HepG2 (cell line): Measurements from ENCODE around the gene MCM3. TPM values are rescaled to one million over a fixed set of nuclear protein-coding genes. Genes with fewer than 3 reads are reported as not detected.

Source experiments
- BHLHE40 ChIP-seq: IDR thresholded peaks from 2 replicates; pipeline ENCODE4 v1.6.1; 2011; ENCODE audit warnings: low read length, improper control_type of control experiment
- BRCA1 ChIP-seq: sonication (generic); formaldehyde crosslinking; IDR thresholded peaks from 2 replicates; pipeline ENCODE4 v1.4.0; 2020; ENCODE audit warnings: missing genetic modification reagents
- HCFC1 ChIP-seq: fragments of 150-350 bp; IDR thresholded peaks from 2 replicates; pipeline ENCODE4 v1.6.1; 2014; ENCODE audit warnings: low read depth, low read length
- HHEX ChIP-seq: IDR thresholded peaks from 2 replicates; pipeline ENCODE4 v1.6.1; 2016; ENCODE audit warnings: control low read depth
- HNRNPLL ChIP-seq: fragments of 200-400 bp; formaldehyde crosslinking; IDR thresholded peaks from 2 replicates; pipeline ENCODE4 v1.6.1; 2017; ENCODE audit warnings: mild to moderate bottlenecking, low read depth, low read length; ENCODE audit not compliant: poor library complexity, severe bottlenecking
- MIXL1 ChIP-seq: IDR thresholded peaks from 2 replicates; pipeline ENCODE4 v1.6.1; 2016
- POGK ChIP-seq: sonication (generic); formaldehyde crosslinking; conservative IDR thresholded peaks from 2 replicates; pipeline ENCODE4 v1.8.0; 2022; ENCODE audit warnings: mild to moderate bottlenecking, moderate library complexity, missing genetic modification reagents
- RERE ChIP-seq: IDR thresholded peaks from 2 replicates; pipeline ENCODE4 v1.6.1; 2016; ENCODE audit warnings: low read depth, missing genetic modification reagents, missing compliant biosample characterization
- SOX6 ChIP-seq, 2 experiments: fragments of 450-650 bp in 1 of 2; sonication (generic) in 1 of 2; formaldehyde crosslinking in 1 of 2; IDR thresholded peaks; 2 replicates each; pipeline versions ENCODE4 v1.4.0 to v1.6.1; 2017 to 2020; ENCODE audit warnings: antibody characterized with exemption in 1 of 2, mild to moderate bottlenecking in 1 of 2, missing genetic modification reagents in 1 of 2
- SYNCRIP ChIP-seq: fragments of 200-400 bp; formaldehyde crosslinking; IDR thresholded peaks from 2 replicates; pipeline ENCODE4 v1.6.1; 2018; ENCODE audit warnings: mild to moderate bottlenecking, low read depth, low read length; ENCODE audit not compliant: insufficient read depth
- YEATS4 ChIP-seq: sonication (generic); formaldehyde crosslinking; IDR thresholded peaks from 2 replicates; pipeline ENCODE4 v1.4.0; 2020; ENCODE audit warnings: missing genetic modification reagents, borderline replicate concordance
- ZFY ChIP-seq: sonication (generic); formaldehyde crosslinking; IDR thresholded peaks from 2 replicates; pipeline ENCODE4 v1.4.0; 2020; ENCODE audit warnings: missing genetic modification reagents
- ZNF335 ChIP-seq: sonication (generic); formaldehyde crosslinking; IDR thresholded peaks from 2 replicates; pipeline ENCODE4 v1.4.0; 2020; ENCODE audit warnings: missing genetic modification reagents
- ZNF512B ChIP-seq: sonication (generic); formaldehyde crosslinking; IDR thresholded peaks from 2 replicates; pipeline ENCODE4 v1.5.1; 2020; ENCODE audit warnings: missing genetic modification reagents, mild to moderate bottlenecking, borderline replicate concordance
- polyA plus RNA-seq, 8 experiments: library from polyadenylated mRNA; depleted of rRNA in 3 of 8; stranded (reverse) in 7 of 8; unstranded in 1 of 8; fragments of >200 nt; fragmentation: Illumina TruSeq in 4 of 8; extraction: Trizol in 4 of 8; gene quantifications; 2 replicates each; pipeline versions ENCODE4 v1.2.1 to v1.2.3, GENCODE V29; 2011 to 2016; ENCODE audit warnings: low read depth in 4 of 8, missing spikeins in 1 of 8, mixed read lengths in 1 of 8; ENCODE audit not compliant: insufficient read depth in 1 of 8
- total RNA-seq, 5 experiments: library from RNA; depleted of rRNA; stranded (reverse); fragments of >200 nt; fragmentation: Illumina TruSeq; extraction: Trizol; gene quantifications; 2 replicates each; pipeline ENCODE4 v1.2.3, GENCODE V29; 2016; ENCODE audit warnings: low read depth in 1 of 5
- TF ChIP-seq, protein P1 (sequence below): sonication (generic); formaldehyde crosslinking; conservative IDR thresholded peaks from 2 replicates; pipeline ENCODE4 v1.8.0; 2022; ENCODE audit warnings: missing genetic modification reagents

Gene MCM3
- total and polyA plus RNA-seq, 2 of the 13 experiments (the other 11 are each of a cell fraction or from before 2014, with no cell fraction given), result 164 to 288 TPM

DNA sequence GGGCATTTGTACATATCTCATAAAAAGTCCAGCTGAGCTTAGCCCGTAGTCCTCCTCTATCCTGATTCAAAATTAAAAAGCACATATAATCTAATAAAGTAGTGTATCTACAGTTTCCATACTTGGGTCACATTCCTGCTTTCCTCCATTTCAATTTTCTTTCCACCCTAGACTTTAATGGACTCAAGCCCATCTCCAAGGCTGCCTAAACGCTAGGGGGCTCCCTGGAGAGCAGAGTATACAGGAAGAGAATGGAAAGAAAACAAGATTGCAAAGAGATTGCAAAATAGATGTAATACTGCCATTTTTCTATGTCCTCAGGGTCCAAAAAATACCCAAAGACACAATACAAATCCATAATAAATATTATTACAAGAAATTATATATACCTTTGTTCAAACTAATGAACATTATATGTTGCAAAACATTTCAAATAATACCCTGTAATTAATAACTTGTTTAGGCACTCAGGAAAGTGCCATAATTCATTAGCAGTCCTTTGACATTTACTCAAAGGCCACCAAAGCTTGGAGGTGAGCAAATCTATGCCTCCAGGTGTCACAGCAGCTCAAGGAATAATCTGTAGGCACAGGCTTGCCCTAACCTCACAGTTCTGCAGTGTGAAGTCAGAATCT is 2.4 kb upstream of the MCM3 start (continued):
- no peak for TF ChIP-seq HHEX
- TF ChIP-seq BRCA1, result no peak
- TF ChIP-seq SYNCRIP, result no peak
- TF ChIP-seq HCFC1, result no peak
- TF ChIP-seq RERE (CRISPR knock-in tag), result no peak
- TF ChIP-seq MIXL1 (CRISPR knock-in tag), result peak; percentile 76; the same call in 1 of the 2 replicates
- TF ChIP-seq POGK (CRISPR knock-in tag), result no peak
- peak; percentile 80; the same call in 1 of the 2 replicates for TF ChIP-seq ZNF335 (CRISPR knock-in tag)
- no peak for TF ChIP-seq BHLHE40
- TF ChIP-seq ZNF512B (CRISPR knock-in tag), result 0 out of 2 replicates have a peak, but pooled peaks have one; percentile 45
- no peak; the same call in 1 of the 2 replicates for TF ChIP-seq YEATS4 (CRISPR knock-in tag)
- TF ChIP-seq ZFY (CRISPR knock-in tag), result no peak
- TF ChIP-seq, protein P1, sequence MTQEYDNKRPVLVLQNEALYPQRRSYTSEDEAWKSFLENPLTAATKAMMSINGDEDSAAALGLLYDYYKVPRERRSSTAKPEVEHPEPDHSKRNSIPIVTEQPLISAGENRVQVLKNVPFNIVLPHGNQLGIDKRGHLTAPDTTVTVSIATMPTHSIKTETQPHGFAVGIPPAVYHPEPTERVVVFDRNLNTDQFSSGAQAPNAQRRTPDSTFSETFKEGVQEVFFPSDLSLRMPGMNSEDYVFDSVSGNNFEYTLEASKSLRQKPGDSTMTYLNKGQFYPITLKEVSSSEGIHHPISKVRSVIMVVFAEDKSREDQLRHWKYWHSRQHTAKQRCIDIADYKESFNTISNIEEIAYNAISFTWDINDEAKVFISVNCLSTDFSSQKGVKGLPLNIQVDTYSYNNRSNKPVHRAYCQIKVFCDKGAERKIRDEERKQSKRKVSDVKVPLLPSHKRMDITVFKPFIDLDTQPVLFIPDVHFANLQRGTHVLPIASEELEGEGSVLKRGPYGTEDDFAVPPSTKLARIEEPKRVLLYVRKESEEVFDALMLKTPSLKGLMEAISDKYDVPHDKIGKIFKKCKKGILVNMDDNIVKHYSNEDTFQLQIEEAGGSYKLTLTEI, result no peak
- TF ChIP-seq HNRNPLL, result no peak
- no peak for TF ChIP-seq SOX6 (IDR thresholded peaks at IDR 0.05)
- TF ChIP-seq SOX6 (CRISPR knock-in tag; IDR thresholded peaks at IDR 0.05), result no peak
